ACC112 (cell line): ENCODE measurements around the gene MGAT5B.

Experiments used
- H2AFZ ChIP-seq: fragments of 200-600 bp; sonication (generic); one replicate; pipeline ENCODE4 v1.6.0; 2017; ENCODE audit warnings: antibody characterized with exemption, low read length; ENCODE audit not compliant: unreplicated experiment
- H3K27ac ChIP-seq: fragments of 200-600 bp; sonication (generic); 2 replicates; pipeline ENCODE4 v1.5.1; 2014; ENCODE audit warnings: low read depth, mild to moderate bottlenecking, antibody characterized with exemption, low read length, moderate library complexity
- H3K27me3 ChIP-seq: fragments of 200-600 bp; sonication (generic); 2 replicates; pipeline ENCODE4 v1.6.1; 2014; ENCODE audit warnings: mild to moderate bottlenecking, antibody characterized with exemption, low read length, moderate library complexity, mixed read lengths; ENCODE audit not compliant: insufficient read depth
- H3K36me3 ChIP-seq: fragments of 200-600 bp; sonication (generic); 2 replicates; pipeline ENCODE4 v1.6.1; 2016; ENCODE audit warnings: mild to moderate bottlenecking, antibody characterized with exemption, low read length, moderate library complexity, mixed read lengths; ENCODE audit not compliant: insufficient read depth
- H3K4me1 ChIP-seq: fragments of 200-600 bp; sonication (generic); one replicate; pipeline ENCODE4 v1.6.1; 2016; ENCODE audit warnings: low read length, mixed read lengths; ENCODE audit not compliant: insufficient read depth, unreplicated experiment, control insufficient read depth
- H3K4me3 ChIP-seq: fragments of 200-600 bp; sonication (generic); 2 replicates; pipeline ENCODE4 v1.5.1; 2014; ENCODE audit warnings: mild to moderate bottlenecking, low read depth, low read length
- H3K79me2 ChIP-seq: fragments of 200-600 bp; sonication (generic); one replicate; pipeline ENCODE4 v1.6.0; 2016; ENCODE audit warnings: low read length; ENCODE audit not compliant: control insufficient read depth, unreplicated experiment, insufficient read depth

The MGAT5B gene

DNA sequence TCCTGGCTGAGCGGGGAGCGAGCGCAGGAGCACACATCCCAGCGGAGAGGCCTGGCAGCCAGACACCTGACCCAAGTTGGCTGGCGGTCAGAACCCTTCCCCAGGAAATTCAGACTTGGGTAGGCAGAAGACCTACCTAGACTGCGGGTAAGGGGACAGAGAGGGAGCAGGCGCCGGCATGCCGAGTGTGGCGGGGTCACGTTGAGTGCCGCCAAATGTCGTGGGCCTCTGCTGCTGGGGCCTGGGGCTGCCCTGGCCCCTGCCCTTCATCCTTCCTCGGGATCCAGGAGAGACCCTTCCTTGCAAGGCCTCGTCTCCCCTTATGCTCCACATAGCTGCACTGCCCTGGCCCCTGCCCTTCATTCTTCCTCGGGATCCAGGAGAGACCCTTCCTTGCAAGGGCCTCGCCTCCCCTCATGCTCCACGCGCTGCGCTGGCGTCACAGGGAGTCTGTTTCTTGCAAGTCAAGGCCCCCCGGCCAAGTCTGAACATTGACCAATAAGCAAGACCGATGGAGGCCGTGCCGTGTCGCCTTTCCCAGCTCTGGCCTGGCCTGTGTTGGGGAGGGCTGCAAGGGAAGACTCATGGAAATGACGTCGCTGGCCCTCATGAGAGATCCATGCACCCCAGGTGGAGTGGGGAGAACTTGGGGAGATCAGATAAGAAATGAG is 47.8 kb downstream of the MGAT5B start:
- Histone ChIP-seq H3K4me1 (no peaks in the 10 kb centered on the region), H2AFZ (no peak overlapping the region), H3K27ac (no peak overlapping the region), H3K27me3 (peaks cover 92% of the 10 kb centered on the region), H3K4me3 (no peak overlapping the region), H3K79me2 (no peaks in the 10 kb centered on the region), H3K36me3 (no peaks in the 10 kb centered on the region)

DNA sequence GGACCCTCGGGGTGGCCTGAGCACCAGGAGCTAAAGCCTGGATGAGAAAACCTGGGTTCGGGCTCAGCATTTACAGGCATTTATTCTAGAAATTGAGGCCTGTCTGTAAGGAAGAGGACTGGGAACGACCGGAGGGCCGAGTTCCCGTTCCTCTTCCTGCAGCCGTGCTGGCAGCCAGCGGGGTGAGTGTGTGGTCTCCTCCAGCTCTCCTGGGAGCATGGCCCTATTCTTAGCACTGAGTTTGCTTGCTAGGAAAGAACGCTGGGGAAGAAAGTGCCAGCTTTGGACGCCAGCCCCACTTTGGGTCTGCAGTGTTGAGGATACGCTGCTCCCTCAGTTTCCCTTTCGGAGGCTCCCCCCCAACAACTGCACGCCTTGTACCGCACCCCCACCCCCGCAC is 49.6 kb downstream of the MGAT5B start:
- no peak overlapping the region for H3K4me3 ChIP-seq
- no peak overlapping the region for H2AFZ ChIP-seq
- H3K4me1 ChIP-seq, result no peaks in the 10 kb centered on the region
- no peaks in the 10 kb centered on the region for H3K79me2 ChIP-seq
- H3K27ac ChIP-seq, result no peak overlapping the region
- H3K36me3 ChIP-seq, result no peaks in the 10 kb centered on the region
- peaks cover 95% of the 10 kb centered on the region for H3K27me3 ChIP-seq

DNA sequence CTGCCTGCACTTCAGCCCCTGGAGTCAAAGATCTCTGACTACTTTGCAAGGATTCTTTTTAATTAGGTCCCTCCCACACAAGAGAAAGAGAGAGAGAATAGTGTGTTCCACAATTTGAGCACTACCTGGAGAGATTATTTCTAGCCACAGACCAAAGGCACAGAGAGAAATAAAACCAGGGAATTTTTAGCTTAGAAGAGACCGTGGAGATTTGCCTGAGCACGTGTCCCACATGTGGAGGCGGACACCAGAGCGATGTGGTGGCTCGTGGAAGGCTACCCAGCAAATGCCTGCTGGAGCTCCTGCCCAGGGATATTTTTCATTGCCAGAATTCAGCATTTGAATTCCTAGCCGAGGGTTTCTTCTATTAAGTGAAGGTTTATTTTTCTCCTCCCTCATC is 50.6 kb downstream of the MGAT5B start:
- no peaks in the 10 kb centered on the region for H3K4me1 ChIP-seq
- peaks cover 95% of the 10 kb centered on the region for H3K27me3 ChIP-seq
- H3K36me3 ChIP-seq, result no peaks in the 10 kb centered on the region
- H2AFZ ChIP-seq, result no peak overlapping the region
- no peak overlapping the region for H3K27ac ChIP-seq
- no peaks in the 10 kb centered on the region for H3K79me2 ChIP-seq
- no peak overlapping the region for H3K4me3 ChIP-seq

DNA sequence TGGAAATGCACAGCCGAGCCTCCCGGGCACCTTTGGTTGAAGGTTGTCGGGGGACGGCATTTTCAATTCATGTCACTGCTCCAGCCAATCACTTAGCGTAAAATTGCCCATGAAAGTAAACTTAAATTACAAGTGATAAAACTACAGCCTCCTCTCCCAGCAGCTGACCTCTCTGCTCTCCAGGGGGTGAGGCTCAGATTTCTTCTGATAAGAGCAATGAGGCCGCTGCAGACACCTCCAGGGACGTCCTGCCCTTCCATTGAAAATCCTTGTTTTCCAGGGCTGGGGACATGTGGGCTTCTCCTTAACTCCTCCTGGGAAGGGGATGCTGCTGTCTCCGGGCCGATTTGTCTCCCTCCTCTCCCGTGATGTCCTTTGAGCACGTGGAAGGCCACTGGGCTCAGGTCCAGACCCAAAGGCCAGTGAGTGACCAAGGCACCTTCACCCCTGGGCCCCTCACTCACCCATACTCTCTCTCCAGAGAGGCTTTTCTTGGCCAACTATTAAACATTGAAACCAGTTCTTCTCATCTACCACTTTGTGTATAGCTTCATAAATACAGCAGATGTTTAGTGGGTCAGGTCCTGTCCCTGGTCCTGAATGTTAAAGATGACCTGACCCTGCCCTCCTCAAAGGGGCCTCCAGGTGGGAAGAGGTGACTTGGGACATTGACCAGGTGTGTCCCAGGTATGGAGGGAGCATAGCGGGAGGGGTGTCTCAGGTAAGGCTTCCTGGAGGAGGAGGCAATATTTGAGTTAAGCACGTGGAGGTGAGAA is 52.3 kb downstream of the MGAT5B start:
- Histone ChIP-seq H3K36me3 (no peaks in the 10 kb centered on the region), H3K27me3 (peaks cover 88% of the 10 kb centered on the region), H3K4me1 (no peaks in the 10 kb centered on the region), H3K79me2 (no peaks in the 10 kb centered on the region), H3K27ac (no peak overlapping the region), H3K4me3 (no peak overlapping the region), H2AFZ (no peak overlapping the region)

DNA sequence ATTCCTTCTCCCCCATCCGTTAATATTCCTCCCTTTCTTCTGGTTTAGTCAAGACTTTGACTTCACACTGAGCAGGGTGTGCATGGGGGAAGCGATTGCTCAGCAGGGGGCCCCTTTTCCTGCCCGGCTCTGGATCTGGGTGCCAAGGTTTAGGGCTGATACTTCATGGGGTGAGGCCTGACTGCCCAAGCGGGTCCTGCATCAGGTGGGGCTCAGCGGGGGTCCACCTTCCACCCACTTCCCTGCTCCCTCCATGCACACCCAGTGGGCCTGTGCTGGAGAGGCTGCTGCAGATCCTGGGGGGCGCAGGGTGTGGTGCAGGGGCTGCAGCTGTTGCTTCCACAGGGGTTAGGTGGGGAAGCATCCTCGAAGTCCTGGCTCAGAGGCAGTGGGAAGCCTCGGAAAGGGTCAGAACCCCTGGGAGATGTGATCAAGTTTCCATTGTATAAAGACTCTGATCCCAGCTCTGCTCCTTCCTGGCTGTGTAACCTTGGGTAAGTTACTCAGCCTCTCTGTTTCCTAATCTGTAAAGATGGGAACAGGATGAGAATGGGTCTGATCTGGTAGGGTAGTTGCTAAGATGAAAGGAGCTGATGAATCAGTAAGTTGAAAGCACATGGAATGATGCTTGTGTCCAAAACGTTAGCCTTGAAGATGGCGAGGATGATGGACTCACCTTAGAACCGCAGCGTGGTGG is 53.3 kb downstream of the MGAT5B start:
- H3K27me3 ChIP-seq, result peaks cover 78% of the 10 kb centered on the region
- no peaks in the 10 kb centered on the region for H3K4me1 ChIP-seq
- H3K4me3 ChIP-seq, result no peak overlapping the region
- H3K79me2 ChIP-seq, result no peaks in the 10 kb centered on the region
- H3K36me3 ChIP-seq, result no peaks in the 10 kb centered on the region
- no peak overlapping the region for H2AFZ ChIP-seq
- no peak overlapping the region for H3K27ac ChIP-seq

DNA sequence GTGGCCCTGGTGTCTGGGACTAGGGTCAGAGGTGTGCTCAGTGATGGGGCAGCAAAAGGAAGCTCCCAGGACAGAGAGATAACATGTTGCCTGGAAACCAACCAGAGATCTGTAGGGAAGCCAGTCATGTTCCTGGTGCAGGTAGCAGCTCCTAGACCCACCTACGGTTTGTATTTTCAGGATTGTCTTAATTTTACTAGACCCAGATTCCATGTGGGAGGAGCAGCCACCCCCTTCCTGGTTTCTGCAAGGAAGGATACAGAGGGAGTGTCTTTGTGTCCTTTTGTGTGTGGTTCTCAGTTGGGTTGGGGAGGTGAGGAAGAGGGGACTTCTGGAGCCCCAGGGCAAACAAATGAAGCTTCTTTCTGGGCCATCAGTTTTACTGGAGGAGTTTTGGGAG is 53.9 kb downstream of the MGAT5B start:
- H3K4me1 ChIP-seq, result no peaks in the 10 kb centered on the region
- H3K4me3 ChIP-seq, result no peak overlapping the region
- H3K79me2 ChIP-seq, result no peaks in the 10 kb centered on the region
- H3K36me3 ChIP-seq, result no peaks in the 10 kb centered on the region
- H3K27ac ChIP-seq, result no peak overlapping the region
- H3K27me3 ChIP-seq, result peaks cover 72% of the 10 kb centered on the region
- H2AFZ ChIP-seq, result no peak overlapping the region

DNA sequence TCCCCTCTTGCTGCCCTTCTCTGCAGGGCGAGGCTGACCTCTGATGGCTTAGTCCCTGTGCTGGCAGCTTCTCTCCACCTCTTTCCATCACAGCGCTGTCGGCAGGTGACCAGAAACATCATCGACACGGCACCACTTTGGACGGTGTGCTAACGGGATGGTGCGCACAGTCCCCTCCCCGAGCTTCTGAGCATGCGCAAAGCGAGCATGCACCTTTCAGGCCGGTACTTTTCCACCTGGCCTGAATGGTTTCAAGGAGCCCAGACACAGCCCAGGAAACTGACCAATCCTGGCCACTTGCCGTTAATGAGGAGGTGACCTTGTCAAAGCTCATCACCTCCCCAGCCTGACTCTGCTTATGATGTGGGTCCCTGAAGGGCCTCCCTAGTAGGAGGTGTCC is 54.8 kb downstream of the MGAT5B start:
- Histone ChIP-seq H3K4me3 (no peak overlapping the region), H3K27me3 (peaks cover 70% of the 10 kb centered on the region), H3K4me1 (no peaks in the 10 kb centered on the region), H2AFZ (no peak overlapping the region), H3K36me3 (no peaks in the 10 kb centered on the region), H3K79me2 (no peaks in the 10 kb centered on the region), H3K27ac (no peak overlapping the region)

DNA sequence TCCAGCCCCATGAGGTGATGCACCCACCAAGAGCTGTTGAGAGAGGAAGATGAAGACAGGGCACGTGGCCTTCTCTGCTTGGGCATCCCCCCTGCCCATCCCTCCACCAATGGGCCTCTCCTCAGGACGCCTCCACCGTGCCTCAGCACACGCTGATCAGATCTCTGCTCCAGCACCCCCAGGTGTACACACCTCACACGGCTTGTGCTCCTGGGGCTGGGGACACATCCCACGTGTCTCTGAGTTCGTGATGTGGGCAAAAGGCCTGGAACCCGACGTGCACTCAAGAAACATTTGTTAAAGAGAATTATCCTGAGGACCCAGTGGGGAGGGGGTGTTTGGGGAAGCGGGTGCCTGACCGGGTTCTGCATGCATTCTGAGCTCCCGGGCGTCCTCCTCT is 55.3 kb downstream of the MGAT5B start:
- H3K27me3 ChIP-seq, result peaks cover 70% of the 10 kb centered on the region
- H3K36me3 ChIP-seq, result no peaks in the 10 kb centered on the region
- no peaks in the 10 kb centered on the region for H3K79me2 ChIP-seq
- H3K27ac ChIP-seq, result no peak overlapping the region
- H3K4me3 ChIP-seq, result no peak overlapping the region
- H3K4me1 ChIP-seq, result no peaks in the 10 kb centered on the region
- no peak overlapping the region for H2AFZ ChIP-seq

DNA sequence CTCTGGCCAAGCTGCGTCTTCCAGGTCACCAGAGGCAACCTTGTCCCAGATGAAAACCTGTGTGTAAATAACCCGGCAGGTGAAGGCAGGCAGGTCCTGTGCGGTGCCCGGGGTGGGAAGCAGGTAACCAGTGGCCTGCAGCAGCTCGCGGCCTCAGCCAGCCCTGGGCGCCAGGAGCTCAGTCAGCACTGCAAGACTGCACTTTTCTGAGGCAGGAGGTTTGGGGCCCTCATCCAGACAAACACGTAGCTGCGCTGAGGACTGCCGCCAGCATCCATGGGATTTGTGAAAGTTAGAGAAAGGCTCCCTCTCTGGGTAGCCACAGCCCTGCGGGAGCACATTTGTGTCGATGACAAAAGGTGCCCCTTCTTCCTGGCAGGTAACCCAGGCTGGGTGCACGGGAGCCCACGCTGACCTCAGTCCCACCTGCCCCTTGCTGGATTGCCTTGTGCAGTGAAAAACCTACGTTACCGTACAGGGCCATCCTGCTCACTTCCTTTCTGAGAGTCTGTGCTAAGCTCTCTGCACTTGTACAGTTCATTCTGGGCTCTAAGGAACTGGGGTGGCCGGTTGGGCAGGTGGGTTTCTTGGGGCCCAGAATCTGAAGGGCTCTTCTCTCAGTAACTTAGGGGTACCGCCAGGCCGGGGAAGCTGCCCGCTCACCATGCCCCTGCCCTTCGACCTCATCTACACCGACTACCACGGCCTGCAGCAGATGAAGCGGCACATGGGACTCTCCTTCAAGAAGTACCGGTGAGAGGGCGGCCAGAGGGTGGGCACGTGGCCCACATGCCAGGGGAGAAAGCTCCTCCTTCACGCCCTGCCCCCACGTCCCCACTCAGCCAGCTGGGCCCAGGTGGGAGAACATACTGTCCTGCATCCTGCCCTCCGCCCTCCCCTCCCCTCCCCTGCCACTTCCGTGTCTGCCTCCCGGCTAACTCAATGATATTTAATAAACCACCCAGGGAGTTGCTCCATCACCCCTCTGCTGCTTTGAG is 56.4 kb downstream of the MGAT5B start:
- Histone ChIP-seq H3K27me3 (peaks cover 70% of the 10 kb centered on the region), H3K4me1 (no peaks in the 10 kb centered on the region), H3K27ac (no peak overlapping the region), H2AFZ (no peak overlapping the region), H3K4me3 (no peak overlapping the region), H3K79me2 (no peaks in the 10 kb centered on the region), H3K36me3 (no peaks in the 10 kb centered on the region)

DNA sequence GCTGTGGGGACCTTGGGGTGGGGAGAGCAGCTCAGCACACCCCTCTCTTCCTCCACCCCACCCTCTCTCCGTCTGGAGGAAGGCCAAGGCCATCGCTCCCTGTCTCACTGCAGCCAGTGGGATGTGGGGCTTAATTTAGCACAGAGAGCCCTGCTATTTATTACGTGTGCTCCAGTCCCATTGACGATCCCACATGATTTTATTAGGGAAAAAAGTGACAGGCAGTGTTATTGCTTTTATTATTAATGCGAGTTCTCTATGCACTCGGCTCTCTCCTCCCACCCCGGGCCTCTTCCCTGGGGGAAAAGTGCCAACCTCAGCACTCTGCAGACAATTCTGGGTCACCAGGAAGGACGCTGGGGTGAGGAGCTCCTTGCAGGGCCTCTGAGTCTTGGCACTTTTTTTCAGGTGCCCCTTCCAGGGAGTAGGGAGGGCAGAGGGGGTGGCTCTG is 57.3 kb downstream of the MGAT5B start:
- H3K79me2 ChIP-seq, result no peaks in the 10 kb centered on the region
- no peak overlapping the region for H3K27ac ChIP-seq
- H3K4me3 ChIP-seq, result no peak overlapping the region
- H3K4me1 ChIP-seq, result no peaks in the 10 kb centered on the region
- H3K36me3 ChIP-seq, result no peaks in the 10 kb centered on the region
- peaks cover 70% of the 10 kb centered on the region for H3K27me3 ChIP-seq
- no peak overlapping the region for H2AFZ ChIP-seq
